HCT116 (cell line): Measurements from ENCODE around the gene EMILIN2. TPM values are rescaled to one million over a fixed set of nuclear protein-coding genes. Genes with fewer than 3 reads are reported as not detected.

Source experiments
- ATAC-seq: fragments of 200-7000 bp; cut with Tn5 transposase; 2 replicates; pipeline ENCODE4 v1.9.1; 2020; ENCODE audit warnings: mild to moderate bottlenecking, moderate library complexity
- BruUV-seq: library from RNA; stranded (reverse); fragments of 400-500 nt; replicated peaks from 2 replicates; lab custom pipeline; 2021; lab: Mats Ljungman, UMichigan
- CTCF ChIA-PET: fragments of 300-600 bp; sonication (Branson Sonifier 250); formaldehyde crosslinking; loops from one replicate; lab custom pipeline; 2021; ENCODE audit warnings: antibody characterized with exemption; lab: Charles Lee
- POLR2A ChIA-PET: fragments of 300-600, 350-600 bp; sonication (Branson Sonifier 250); formaldehyde crosslinking; loops from one replicate; lab custom pipeline; 2021; ENCODE audit warnings: antibody characterized with exemption; lab: Charles Lee
- RAD21 ChIA-PET, 2 experiments: fragments of 300-600 bp; sonication (Branson Sonifier 250); formaldehyde crosslinking; loops; one replicate each; lab custom pipeline; 2023; ENCODE audit warnings: low total read pairs in 2 of 2; ENCODE audit not compliant: uncharacterized antibody in 2 of 2, unreplicated experiment in 2 of 2, low non-redundant PET in 1 of 2; lab: Charles Lee
- DNase-seq: peaks from one replicate; pipeline ENCODE4 v3.0.0-alpha.2; 2010; ENCODE audit warnings: low read depth, low spot score
- H2AFZ ChIP-seq: fragments of 200-600 bp; shearing (Covaris generic), sonication (generic); 2 replicates; pipeline ENCODE4 v1.6.1; 2017; ENCODE audit warnings: low read depth, mixed run types, mixed read lengths, antibody characterized with exemption, low read length; ENCODE audit not compliant: poor library complexity, severe bottlenecking
- H3K27ac ChIP-seq: 2 replicates; pipeline ENCODE4 v1.5.1; 2012; ENCODE audit warnings: low read depth, low read length
- H3K27me3 ChIP-seq: fragments of 200-600 bp; sonication (generic); 2 replicates; pipeline ENCODE4 v1.6.1; 2016; ENCODE audit warnings: mixed run types, low read length, mixed read lengths; ENCODE audit not compliant: insufficient read depth
- H3K36me3 ChIP-seq, 2 experiments: fragments of 200-500 bp in 1 of 2; fragments of 200-600 bp in 1 of 2; sonication (Bioruptor generic) in 1 of 2; sonication (generic) in 1 of 2; 2 replicates each; pipeline versions ENCODE4 v1.5.1 to v1.6.1; 2014 to 2016; ENCODE audit warnings: low read length in 2 of 2, inconsistent platforms in 1 of 2, mixed read lengths in 1 of 2, mixed run types in 1 of 2; ENCODE audit not compliant: insufficient read depth in 2 of 2, control insufficient read depth in 1 of 2
- H3K4me1 ChIP-seq, 2 experiments: fragments of 200-600 bp in 1 of 2; sonication (generic) in 1 of 2; 2 replicates each; pipeline versions ENCODE4 v1.5.1 to v1.6.1; 2012 to 2017; ENCODE audit warnings: low read length in 2 of 2, inconsistent platforms in 1 of 2, mild to moderate bottlenecking in 1 of 2, mixed read lengths in 1 of 2, mixed run types in 1 of 2, moderate library complexity in 1 of 2; ENCODE audit not compliant: insufficient read depth in 2 of 2, control insufficient read depth in 1 of 2
- H3K4me2 ChIP-seq: fragments of 200-600 bp; sonication (generic); 2 replicates; pipeline ENCODE4 v1.6.1; 2017; ENCODE audit warnings: mixed run types, low read length, mixed read lengths
- H3K4me3 ChIP-seq, 2 experiments: fragments of 200-600 bp in 1 of 2; sonication (generic) in 1 of 2; replicated peaks in 1 of 2; 2 replicates each; pipeline ENCODE4 v1.5.1; 2011 to 2016; ENCODE audit warnings: low read length in 2 of 2, control low read depth in 1 of 2, low read depth in 1 of 2, mild to moderate bottlenecking in 1 of 2, mixed read lengths in 1 of 2, mixed run types in 1 of 2
- H3K79me2 ChIP-seq: fragments of 200-600 bp; sonication (generic); 2 replicates; pipeline ENCODE4 v1.6.1; 2017; ENCODE audit warnings: mild to moderate bottlenecking, mixed run types, low read length, moderate library complexity, mixed read lengths; ENCODE audit not compliant: insufficient read depth
- H3K9ac ChIP-seq: fragments of 200-600 bp; sonication (generic); 2 replicates; pipeline ENCODE4 v1.6.1; 2016; ENCODE audit warnings: low read length, mixed read lengths
- H3K9me2 ChIP-seq: fragments of 200-600 bp; sonication (generic), shearing (Covaris generic); 2 replicates; pipeline ENCODE4 v1.6.1; 2017; ENCODE audit warnings: mixed run types, mild to moderate bottlenecking, moderate library complexity; ENCODE audit not compliant: insufficient read depth
- H3K9me3 ChIP-seq, 2 experiments: fragments of 200-500 bp in 1 of 2; fragments of 200-600 bp in 1 of 2; sonication (Bioruptor generic) in 1 of 2; sonication (generic) in 1 of 2; 2 replicates each; pipeline ENCODE4 v1.6.1; 2014 to 2017; ENCODE audit warnings: low read length in 2 of 2, mixed read lengths in 2 of 2, inconsistent platforms in 1 of 2, low read depth in 1 of 2, mild to moderate bottlenecking in 1 of 2, mixed run types in 1 of 2, moderate library complexity in 1 of 2; ENCODE audit not compliant: control insufficient read depth in 1 of 2, insufficient read depth in 1 of 2
- H4K20me1 ChIP-seq: fragments of 200-600 bp; sonication (generic), shearing (Covaris generic); 2 replicates; pipeline ENCODE4 v1.6.1; 2017; ENCODE audit warnings: mixed run types, mild to moderate bottlenecking, moderate library complexity; ENCODE audit not compliant: insufficient read depth
- CBX3 ChIP-seq: IDR thresholded peaks from 2 replicates; pipeline ENCODE4 v1.6.1; 2012; ENCODE audit warnings: low read depth
- CEBPB ChIP-seq: IDR thresholded peaks from 2 replicates; pipeline ENCODE4 v1.6.1; 2012; ENCODE audit warnings: low read depth
- EGR1 ChIP-seq: IDR thresholded peaks from 2 replicates; pipeline ENCODE4 v1.6.1; 2012; ENCODE audit warnings: low read depth
- ELF1 ChIP-seq: IDR thresholded peaks from 2 replicates; pipeline ENCODE4 v1.6.1; 2012; ENCODE audit warnings: low read depth, borderline replicate concordance
- EZH2 ChIP-seq: fragments of 200-600 bp; sonication (generic); IDR thresholded peaks from 2 replicates; pipeline ENCODE4 v1.6.1; 2017; ENCODE audit warnings: antibody characterized with exemption, mixed run types
- EZH2phosphoT487 ChIP-seq: fragments of 200-600 bp; IDR thresholded peaks from 2 replicates; pipeline ENCODE4 v1.6.1; 2018; ENCODE audit warnings: antibody characterized with exemption, borderline replicate concordance
- JUND ChIP-seq: IDR thresholded peaks from 2 replicates; pipeline ENCODE4 v1.6.1; 2012
- POLR2A ChIP-seq: IDR thresholded peaks from 2 replicates; pipeline ENCODE4 v1.7.0; 2011; ENCODE audit warnings: borderline replicate concordance; ENCODE audit not compliant: insufficient read depth, insufficient read length; ENCODE audit errors: extremely low read depth
- POLR2AphosphoS5 ChIP-seq: IDR thresholded peaks from 2 replicates; pipeline ENCODE4 v1.6.1; 2011; ENCODE audit warnings: mild to moderate bottlenecking, low read depth, low read length, moderate library complexity
- RAD21 ChIP-seq: IDR thresholded peaks from 2 replicates; pipeline ENCODE4 v1.6.1; 2012; ENCODE audit warnings: low read depth, mild to moderate bottlenecking
- SIN3A ChIP-seq: IDR thresholded peaks from 2 replicates; pipeline ENCODE4 v1.6.1; 2012; ENCODE audit warnings: low read depth
- SRF ChIP-seq: IDR thresholded peaks from 2 replicates; pipeline ENCODE4 v1.6.1; 2012; ENCODE audit warnings: low read depth
- TCF7L2 ChIP-seq: IDR thresholded peaks from 2 replicates; pipeline ENCODE4 v1.7.0; 2011; ENCODE audit warnings: borderline replicate concordance, inconsistent platforms; ENCODE audit not compliant: insufficient read depth, insufficient read length; ENCODE audit errors: extremely low read depth
- YY1 ChIP-seq: IDR thresholded peaks from 2 replicates; pipeline ENCODE4 v1.6.1; 2011; ENCODE audit warnings: low read length, low read depth, moderate library complexity, mild to moderate bottlenecking; ENCODE audit not compliant: insufficient replicate concordance; ENCODE audit errors: extremely low read depth
- ZFX ChIP-seq: fragments of 450-650 bp; IDR thresholded peaks from 2 replicates; pipeline ENCODE4 v1.6.1; 2017
- ZNF274 ChIP-seq: fragments of 200-500 bp; sonication (Bioruptor generic); IDR thresholded peaks from 2 replicates; pipeline ENCODE4 v1.6.1; 2014; ENCODE audit warnings: mild to moderate bottlenecking, low read depth, low read length, inconsistent platforms
- intact Hi-C: fragments of 100-400 bp; cut with micrococcal nuclease; formaldehyde crosslinking; loops from 2 replicates; pipeline ENCODE4 v1.10.0; 2022
- total RNA-seq: library from RNA; stranded (reverse); gene quantifications from one replicate; pipeline ENCODE4 v1.2.1, GENCODE V29; 2021; ENCODE audit not compliant: unreplicated experiment
- TF ChIP-seq, protein P1 (sequence below): IDR thresholded peaks from 2 replicates; pipeline ENCODE4 v1.6.1; 2012
- TF ChIP-seq, protein P2 (sequence below): IDR thresholded peaks from 2 replicates; pipeline ENCODE4 v1.6.1; 2012
- TF ChIP-seq, protein P3 (sequence below): IDR thresholded peaks from 2 replicates; pipeline ENCODE4 v1.6.1; 2011; ENCODE audit warnings: mild to moderate bottlenecking, low read length, moderate library complexity; ENCODE audit not compliant: insufficient replicate concordance; ENCODE audit errors: extremely low read depth
- TF ChIP-seq, protein P4 (sequence below): IDR thresholded peaks from 2 replicates; pipeline ENCODE4 v1.6.1; 2012; ENCODE audit warnings: low read depth

EMILIN2 gene
- total RNA-seq, 1 experiment from 2014 or later: 23.4 TPM

DNA sequence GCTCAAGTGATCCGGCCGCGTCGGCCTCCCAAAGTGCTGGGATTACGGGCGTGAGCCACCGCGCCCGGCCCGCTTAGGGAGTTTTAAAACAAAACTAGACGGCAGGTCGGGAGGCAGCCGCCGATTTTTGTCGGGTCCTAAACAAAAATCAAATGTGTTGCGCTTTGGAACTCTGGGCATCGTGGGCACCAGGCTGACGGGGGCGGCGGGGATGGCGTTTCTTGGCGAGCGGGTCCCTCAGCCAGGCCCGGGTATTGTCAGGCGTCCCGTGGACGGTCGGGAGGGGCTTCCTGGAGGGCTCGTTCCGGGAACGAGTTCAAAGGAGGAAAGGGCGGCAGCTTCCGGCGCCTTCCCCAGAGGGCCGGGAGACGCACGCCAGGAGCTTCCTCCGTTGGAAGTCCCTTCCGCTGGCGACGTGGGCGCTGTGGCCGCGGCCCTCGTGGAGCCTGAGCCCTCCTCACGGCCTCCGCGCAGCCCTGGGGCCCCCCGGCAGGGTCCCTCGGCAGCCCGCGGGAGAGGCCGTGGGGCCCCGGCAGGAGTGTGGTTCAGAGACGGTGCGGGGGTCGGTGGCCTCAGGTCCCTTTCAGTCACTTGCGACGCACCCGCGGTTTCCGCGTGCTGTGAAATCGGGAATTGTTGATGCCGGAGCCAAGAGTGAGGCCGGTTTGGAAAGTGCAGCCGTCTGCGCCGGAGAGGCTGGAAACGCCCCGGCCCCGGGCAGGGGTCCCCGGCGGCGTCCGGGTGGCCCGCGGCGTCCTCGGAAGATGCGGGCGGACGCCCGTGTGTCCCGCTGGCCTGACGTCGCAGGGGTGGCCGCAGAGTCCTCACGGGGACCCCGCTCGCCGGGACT, 59.3 kb downstream of the EMILIN2 start:
- H2AFZ ChIP-seq: peak overlapping the region; percentile 67
- no peaks in the 10 kb centered on the region for H4K20me1 ChIP-seq
- H3K79me2 ChIP-seq: peaks cover 14% of the 10 kb centered on the region; the same call in 1 of the 2 replicates
- POLR2A ChIA-PET: interaction anchor here (0.9 kb wide), 1 partner anchor 340 kb away, joined by 3 read pairs; no protein-coding TSS in a partner anchor
- H3K36me3 ChIP-seq: peaks cover 7 to 16% of the 10 kb centered on the region in 2 experiments; a peak in 3 of 4 replicates
- intact Hi-C loops: loop anchor here (5.0 kb wide), 1 partner anchor 139 kb away; no protein-coding TSS in a partner anchor
- H3K4me2 ChIP-seq: peak overlapping the region; percentile 93
- CTCF ChIA-PET: interaction anchor here (1.0 kb wide), 1 partner anchor 157 kb away, joined by 3 read pairs; no protein-coding TSS in a partner anchor
- RAD21 ChIA-PET: no interaction called here
- no peaks in the 10 kb centered on the region for H3K9me3 ChIP-seq
- H3K4me3 ChIP-seq: peak overlapping the region; percentile 64 to 86
- peak overlapping the region; percentile 96 for H3K27ac ChIP-seq
- no peaks in the 10 kb centered on the region for H3K27me3 ChIP-seq
- no TSS peak for BruUV-seq
- peak; percentile 33 for DNase-seq
- H3K4me1 ChIP-seq: peaks cover 7 to 28% of the 10 kb centered on the region in 2 experiments; a peak in 3 of 4 replicates
- peak overlapping the region; percentile 94 for H3K9ac ChIP-seq
- ATAC-seq: peak; percentile 69
- H3K9me2 ChIP-seq: no peaks in the 10 kb centered on the region
- no peak for TF ChIP-seq ZNF274
- no peak for TF ChIP-seq CEBPB
- peak; percentile 62 for TF ChIP-seq ZFX
- TF ChIP-seq, protein P1, sequence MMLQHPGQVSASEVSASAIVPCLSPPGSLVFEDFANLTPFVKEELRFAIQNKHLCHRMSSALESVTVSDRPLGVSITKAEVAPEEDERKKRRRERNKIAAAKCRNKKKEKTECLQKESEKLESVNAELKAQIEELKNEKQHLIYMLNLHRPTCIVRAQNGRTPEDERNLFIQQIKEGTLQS: no peak
- peak; percentile 92 for TF ChIP-seq POLR2AphosphoS5
- peak; percentile 35; the same call in 1 of the 2 replicates for TF ChIP-seq EGR1
- TF ChIP-seq POLR2A: peak; percentile 75
- TF ChIP-seq CBX3: no peak
- peak; percentile 97 for TF ChIP-seq TCF7L2
- no peak for TF ChIP-seq EZH2
- no peak; the same call in 1 of the 2 replicates for TF ChIP-seq JUND
- peak; percentile 61 for TF ChIP-seq SIN3A
- TF ChIP-seq SRF: no peak
- TF ChIP-seq, protein P2, sequence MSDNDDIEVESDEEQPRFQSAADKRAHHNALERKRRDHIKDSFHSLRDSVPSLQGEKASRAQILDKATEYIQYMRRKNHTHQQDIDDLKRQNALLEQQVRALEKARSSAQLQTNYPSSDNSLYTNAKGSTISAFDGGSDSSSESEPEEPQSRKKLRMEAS: peak; percentile 80
- peak; percentile 37; the same call in 1 of the 2 replicates for TF ChIP-seq ELF1
- TF ChIP-seq, protein P3, sequence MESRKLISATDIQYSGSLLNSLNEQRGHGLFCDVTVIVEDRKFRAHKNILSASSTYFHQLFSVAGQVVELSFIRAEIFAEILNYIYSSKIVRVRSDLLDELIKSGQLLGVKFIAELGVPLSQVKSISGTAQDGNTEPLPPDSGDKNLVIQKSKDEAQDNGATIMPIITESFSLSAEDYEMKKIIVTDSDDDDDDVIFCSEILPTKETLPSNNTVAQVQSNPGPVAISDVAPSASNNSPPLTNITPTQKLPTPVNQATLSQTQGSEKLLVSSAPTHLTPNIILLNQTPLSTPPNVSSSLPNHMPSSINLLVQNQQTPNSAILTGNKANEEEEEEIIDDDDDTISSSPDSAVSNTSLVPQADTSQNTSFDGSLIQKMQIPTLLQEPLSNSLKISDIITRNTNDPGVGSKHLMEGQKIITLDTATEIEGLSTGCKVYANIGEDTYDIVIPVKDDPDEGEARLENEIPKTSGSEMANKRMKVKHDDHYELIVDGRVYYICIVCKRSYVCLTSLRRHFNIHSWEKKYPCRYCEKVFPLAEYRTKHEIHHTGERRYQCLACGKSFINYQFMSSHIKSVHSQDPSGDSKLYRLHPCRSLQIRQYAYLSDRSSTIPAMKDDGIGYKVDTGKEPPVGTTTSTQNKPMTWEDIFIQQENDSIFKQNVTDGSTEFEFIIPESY: no peak
- TF ChIP-seq, protein P4, sequence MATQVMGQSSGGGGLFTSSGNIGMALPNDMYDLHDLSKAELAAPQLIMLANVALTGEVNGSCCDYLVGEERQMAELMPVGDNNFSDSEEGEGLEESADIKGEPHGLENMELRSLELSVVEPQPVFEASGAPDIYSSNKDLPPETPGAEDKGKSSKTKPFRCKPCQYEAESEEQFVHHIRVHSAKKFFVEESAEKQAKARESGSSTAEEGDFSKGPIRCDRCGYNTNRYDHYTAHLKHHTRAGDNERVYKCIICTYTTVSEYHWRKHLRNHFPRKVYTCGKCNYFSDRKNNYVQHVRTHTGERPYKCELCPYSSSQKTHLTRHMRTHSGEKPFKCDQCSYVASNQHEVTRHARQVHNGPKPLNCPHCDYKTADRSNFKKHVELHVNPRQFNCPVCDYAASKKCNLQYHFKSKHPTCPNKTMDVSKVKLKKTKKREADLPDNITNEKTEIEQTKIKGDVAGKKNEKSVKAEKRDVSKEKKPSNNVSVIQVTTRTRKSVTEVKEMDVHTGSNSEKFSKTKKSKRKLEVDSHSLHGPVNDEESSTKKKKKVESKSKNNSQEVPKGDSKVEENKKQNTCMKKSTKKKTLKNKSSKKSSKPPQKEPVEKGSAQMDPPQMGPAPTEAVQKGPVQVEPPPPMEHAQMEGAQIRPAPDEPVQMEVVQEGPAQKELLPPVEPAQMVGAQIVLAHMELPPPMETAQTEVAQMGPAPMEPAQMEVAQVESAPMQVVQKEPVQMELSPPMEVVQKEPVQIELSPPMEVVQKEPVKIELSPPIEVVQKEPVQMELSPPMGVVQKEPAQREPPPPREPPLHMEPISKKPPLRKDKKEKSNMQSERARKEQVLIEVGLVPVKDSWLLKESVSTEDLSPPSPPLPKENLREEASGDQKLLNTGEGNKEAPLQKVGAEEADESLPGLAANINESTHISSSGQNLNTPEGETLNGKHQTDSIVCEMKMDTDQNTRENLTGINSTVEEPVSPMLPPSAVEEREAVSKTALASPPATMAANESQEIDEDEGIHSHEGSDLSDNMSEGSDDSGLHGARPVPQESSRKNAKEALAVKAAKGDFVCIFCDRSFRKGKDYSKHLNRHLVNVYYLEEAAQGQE: no peak
- no peak for TF ChIP-seq EZH2phosphoT487
- TF ChIP-seq RAD21: no peak
- TF ChIP-seq YY1: peak; percentile 22
